RWPE1 (cell line): ENCODE data around the gene CYP27C1.
"Not testable (repeated sequence)": the region's sequence is repeated elsewhere in the genome, so short reads cannot be mapped to it uniquely, and the experiment has no call there.

Source experiments
- CTCF ChIA-PET: fragments of 350-600 bp; sonication (Branson Sonifier 250); formaldehyde crosslinking; extraction: SDS; loops from one replicate; lab custom pipeline; 2021; lab: Yijun Ruan, JAX
- POLR2A ChIA-PET: fragments of 400-600 bp; formaldehyde crosslinking; extraction: SDS; loops from one replicate; lab custom pipeline; 2020; ENCODE audit warnings: antibody characterized with exemption; ENCODE audit not compliant: low non-redundant PET; lab: Yijun Ruan, JAX
- DNase-seq: peaks from one replicate; pipeline ENCODE4 v3.0.0; 2012; ENCODE audit warnings: low spot score
- H3K27ac ChIP-seq: fragments of 450-650 bp; 2 replicates; pipeline ENCODE4 v1.5.1; 2017
- CTCF ChIP-seq: fragments of 450-650 bp; conservative IDR thresholded peaks from 2 replicates; pipeline ENCODE4 v1.5.1; 2017; ENCODE audit warnings: low read depth, mild to moderate bottlenecking

Gene CYP27C1

GRCh38 chr2:127166231-127166860 lies 53.8 kb downstream of the CYP27C1 start:
- ChIA-PET CTCF (no interaction called here), POLR2A (no interaction called here)
- TF ChIP-seq CTCF: no peak
- DNase-seq: no peak
- no peak overlapping the region for H3K27ac ChIP-seq

- CTCF ChIA-PET: no interaction called here
- no peak for TF ChIP-seq CTCF
Measured at GRCh38 chr2:127165539-127165935, 54.6 kb downstream of the CYP27C1 start.

GRCh38 chr2:127164761-127165538 lies 55.1 kb downstream of the CYP27C1 start:
- POLR2A ChIA-PET: no interaction called here
- DNase-seq: no peak
- TF ChIP-seq CTCF: no peak
- no peak overlapping the region for H3K27ac ChIP-seq
- CTCF ChIA-PET: interaction anchor here (0.6 kb wide), 1 partner anchor 379 kb away, joined by 3 read pairs; no protein-coding TSS in a partner anchor

More at GRCh38 chr2:127165539-127165935, 54.6 kb downstream of the CYP27C1 start:
- POLR2A ChIA-PET: no interaction called here
- no peak overlapping the region for H3K27ac ChIP-seq
- no peak for DNase-seq

GRCh38 chr2:127163921-127164320 lies 56.2 kb downstream of the CYP27C1 start:
- ChIA-PET POLR2A (no interaction called here), CTCF (no interaction called here)
- TF ChIP-seq CTCF: no peak
- H3K27ac ChIP-seq: no peak overlapping the region
- DNase-seq: no peak

GRCh38 chr2:127163090-127163406 lies 57.1 kb downstream of the CYP27C1 start:
- DNase-seq, H3K27ac ChIP-seq, CTCF ChIA-PET, POLR2A ChIA-PET: not testable (repeated sequence)

- POLR2A ChIA-PET: no interaction called here
- CTCF ChIA-PET: no interaction called here
Measured at GRCh38 chr2:127162261-127163089, 57.6 kb downstream of the CYP27C1 start.

More at GRCh38 chr2:127162261-127163089, 57.6 kb downstream of the CYP27C1 start:
- TF ChIP-seq CTCF: no peak
- no peak overlapping the region for H3K27ac ChIP-seq
- no peak for DNase-seq
